HCT116 (cell line): Measurements from ENCODE around the gene TMEM269. TPM values are rescaled to one million over a fixed set of nuclear protein-coding genes. Genes with fewer than 3 reads are reported as not detected.

ENCODE experiments used
- ATAC-seq: fragments of 200-7000 bp; cut with Tn5 transposase; 2 replicates; pipeline ENCODE4 v1.9.1; 2020; ENCODE audit warnings: mild to moderate bottlenecking, moderate library complexity
- BruUV-seq: library from RNA; stranded (reverse); fragments of 400-500 nt; replicated peaks from 2 replicates; lab custom pipeline; 2021; lab: Mats Ljungman, UMichigan
- CTCF ChIA-PET: fragments of 300-600 bp; sonication (Branson Sonifier 250); formaldehyde crosslinking; loops from one replicate; lab custom pipeline; 2021; ENCODE audit warnings: antibody characterized with exemption; lab: Charles Lee
- POLR2A ChIA-PET: fragments of 300-600, 350-600 bp; sonication (Branson Sonifier 250); formaldehyde crosslinking; loops from one replicate; lab custom pipeline; 2021; ENCODE audit warnings: antibody characterized with exemption; lab: Charles Lee
- RAD21 ChIA-PET, 2 experiments: fragments of 300-600 bp; sonication (Branson Sonifier 250); formaldehyde crosslinking; loops; one replicate each; lab custom pipeline; 2023; ENCODE audit warnings: low total read pairs in 2 of 2; ENCODE audit not compliant: uncharacterized antibody in 2 of 2, unreplicated experiment in 2 of 2, low non-redundant PET in 1 of 2; lab: Charles Lee
- DNase-seq: peaks from one replicate; pipeline ENCODE4 v3.0.0-alpha.2; 2010; ENCODE audit warnings: low read depth, low spot score
- H2AFZ ChIP-seq: fragments of 200-600 bp; shearing (Covaris generic), sonication (generic); 2 replicates; pipeline ENCODE4 v1.6.1; 2017; ENCODE audit warnings: low read depth, mixed run types, mixed read lengths, antibody characterized with exemption, low read length; ENCODE audit not compliant: poor library complexity, severe bottlenecking
- H3K27ac ChIP-seq: 2 replicates; pipeline ENCODE4 v1.5.1; 2012; ENCODE audit warnings: low read depth, low read length
- H3K27me3 ChIP-seq: fragments of 200-600 bp; sonication (generic); 2 replicates; pipeline ENCODE4 v1.6.1; 2016; ENCODE audit warnings: mixed run types, low read length, mixed read lengths; ENCODE audit not compliant: insufficient read depth
- H3K36me3 ChIP-seq, 2 experiments: fragments of 200-500 bp in 1 of 2; fragments of 200-600 bp in 1 of 2; sonication (Bioruptor generic) in 1 of 2; sonication (generic) in 1 of 2; 2 replicates each; pipeline versions ENCODE4 v1.5.1 to v1.6.1; 2014 to 2016; ENCODE audit warnings: low read length in 2 of 2, inconsistent platforms in 1 of 2, mixed read lengths in 1 of 2, mixed run types in 1 of 2; ENCODE audit not compliant: insufficient read depth in 2 of 2, control insufficient read depth in 1 of 2
- H3K4me1 ChIP-seq, 2 experiments: fragments of 200-600 bp in 1 of 2; sonication (generic) in 1 of 2; 2 replicates each; pipeline versions ENCODE4 v1.5.1 to v1.6.1; 2012 to 2017; ENCODE audit warnings: low read length in 2 of 2, inconsistent platforms in 1 of 2, mild to moderate bottlenecking in 1 of 2, mixed read lengths in 1 of 2, mixed run types in 1 of 2, moderate library complexity in 1 of 2; ENCODE audit not compliant: insufficient read depth in 2 of 2, control insufficient read depth in 1 of 2
- H3K4me2 ChIP-seq: fragments of 200-600 bp; sonication (generic); 2 replicates; pipeline ENCODE4 v1.6.1; 2017; ENCODE audit warnings: mixed run types, low read length, mixed read lengths
- H3K4me3 ChIP-seq, 2 experiments: fragments of 200-600 bp in 1 of 2; sonication (generic) in 1 of 2; replicated peaks in 1 of 2; 2 replicates each; pipeline ENCODE4 v1.5.1; 2011 to 2016; ENCODE audit warnings: low read length in 2 of 2, control low read depth in 1 of 2, low read depth in 1 of 2, mild to moderate bottlenecking in 1 of 2, mixed read lengths in 1 of 2, mixed run types in 1 of 2
- H3K79me2 ChIP-seq: fragments of 200-600 bp; sonication (generic); 2 replicates; pipeline ENCODE4 v1.6.1; 2017; ENCODE audit warnings: mild to moderate bottlenecking, mixed run types, low read length, moderate library complexity, mixed read lengths; ENCODE audit not compliant: insufficient read depth
- H3K9ac ChIP-seq: fragments of 200-600 bp; sonication (generic); 2 replicates; pipeline ENCODE4 v1.6.1; 2016; ENCODE audit warnings: low read length, mixed read lengths
- H3K9me2 ChIP-seq: fragments of 200-600 bp; sonication (generic), shearing (Covaris generic); 2 replicates; pipeline ENCODE4 v1.6.1; 2017; ENCODE audit warnings: mixed run types, mild to moderate bottlenecking, moderate library complexity; ENCODE audit not compliant: insufficient read depth
- H3K9me3 ChIP-seq, 2 experiments: fragments of 200-500 bp in 1 of 2; fragments of 200-600 bp in 1 of 2; sonication (Bioruptor generic) in 1 of 2; sonication (generic) in 1 of 2; 2 replicates each; pipeline ENCODE4 v1.6.1; 2014 to 2017; ENCODE audit warnings: low read length in 2 of 2, mixed read lengths in 2 of 2, inconsistent platforms in 1 of 2, low read depth in 1 of 2, mild to moderate bottlenecking in 1 of 2, mixed run types in 1 of 2, moderate library complexity in 1 of 2; ENCODE audit not compliant: control insufficient read depth in 1 of 2, insufficient read depth in 1 of 2
- H4K20me1 ChIP-seq: fragments of 200-600 bp; sonication (generic), shearing (Covaris generic); 2 replicates; pipeline ENCODE4 v1.6.1; 2017; ENCODE audit warnings: mixed run types, mild to moderate bottlenecking, moderate library complexity; ENCODE audit not compliant: insufficient read depth
- ATF3 ChIP-seq: IDR thresholded peaks from 2 replicates; pipeline ENCODE4 v1.6.1; 2012
- EZH2phosphoT487 ChIP-seq: fragments of 200-600 bp; IDR thresholded peaks from 2 replicates; pipeline ENCODE4 v1.6.1; 2018; ENCODE audit warnings: antibody characterized with exemption, borderline replicate concordance
- FOSL1 ChIP-seq: IDR thresholded peaks from 2 replicates; pipeline ENCODE4 v1.6.1; 2012; ENCODE audit warnings: low read depth
- POLR2AphosphoS5 ChIP-seq: IDR thresholded peaks from 2 replicates; pipeline ENCODE4 v1.6.1; 2011; ENCODE audit warnings: mild to moderate bottlenecking, low read depth, low read length, moderate library complexity
- intact Hi-C: fragments of 100-400 bp; cut with micrococcal nuclease; formaldehyde crosslinking; loops from 2 replicates; pipeline ENCODE4 v1.10.0; 2022
- total RNA-seq: library from RNA; stranded (reverse); gene quantifications from one replicate; pipeline ENCODE4 v1.2.1, GENCODE V29; 2021; ENCODE audit not compliant: unreplicated experiment
- TF ChIP-seq, protein P1 (sequence below), 3 experiments: fragments of 200-600 bp in 1 of 3; sonication (generic) in 1 of 3; IDR thresholded peaks in 2 of 3; conservative IDR thresholded peaks in 1 of 3; 2 replicates each; pipeline ENCODE4 v1.5.1; 2012 to 2017; ENCODE audit warnings: low read depth in 2 of 3, low read length in 2 of 3, antibody characterized with exemption in 1 of 3, borderline replicate concordance in 1 of 3, control low read depth in 1 of 3, mild to moderate bottlenecking in 1 of 3, mixed read lengths in 1 of 3, mixed run types in 1 of 3, moderate library complexity in 1 of 3; ENCODE audit not compliant: insufficient read depth in 1 of 3
- TF ChIP-seq, protein P2 (sequence below): IDR thresholded peaks from 2 replicates; pipeline ENCODE4 v1.6.1; 2012; ENCODE audit warnings: low read depth

Gene TMEM269
- total RNA-seq, 1 experiment from 2014 or later: 0.34 TPM

DNA sequence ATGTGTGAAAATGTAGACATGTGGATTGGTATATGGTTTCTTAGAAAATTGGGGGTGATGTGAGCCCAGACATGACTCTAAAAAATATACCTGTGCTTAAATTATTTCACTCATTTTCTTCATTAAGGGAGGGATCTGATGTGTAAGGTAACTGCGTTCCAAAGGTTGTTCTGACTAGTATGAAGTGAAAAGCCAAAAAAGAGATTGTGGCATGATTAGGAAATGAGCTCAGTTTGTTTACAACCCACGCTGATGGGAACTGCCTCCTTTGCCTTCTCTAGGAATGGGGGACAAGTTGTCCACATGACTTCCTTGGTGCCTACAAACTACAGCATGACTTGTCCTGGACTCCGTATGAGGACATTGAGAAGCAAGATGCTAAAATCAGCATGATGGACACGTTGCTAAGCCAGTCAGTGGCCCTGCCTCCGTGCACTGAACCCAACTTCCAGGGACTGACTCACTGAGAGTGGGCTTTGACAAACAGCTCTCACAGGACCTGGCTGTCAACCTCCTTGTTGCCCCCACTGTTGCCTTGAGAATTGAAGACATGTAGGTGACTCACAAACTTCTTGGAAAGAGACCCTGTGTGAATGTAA is 9.8 kb upstream of the TMEM269 start:
- intact Hi-C loops: no loop called here
- RAD21 ChIA-PET: no interaction called here
- no peaks in the 10 kb centered on the region for H3K9me2 ChIP-seq
- DNase-seq: no peak
- H3K79me2 ChIP-seq: no peaks in the 10 kb centered on the region
- H3K9me3 ChIP-seq: no peaks in the 10 kb centered on the region
- TF ChIP-seq EZH2phosphoT487 (no peak), FOSL1 (no peak)
- TF ChIP-seq, protein P1, sequence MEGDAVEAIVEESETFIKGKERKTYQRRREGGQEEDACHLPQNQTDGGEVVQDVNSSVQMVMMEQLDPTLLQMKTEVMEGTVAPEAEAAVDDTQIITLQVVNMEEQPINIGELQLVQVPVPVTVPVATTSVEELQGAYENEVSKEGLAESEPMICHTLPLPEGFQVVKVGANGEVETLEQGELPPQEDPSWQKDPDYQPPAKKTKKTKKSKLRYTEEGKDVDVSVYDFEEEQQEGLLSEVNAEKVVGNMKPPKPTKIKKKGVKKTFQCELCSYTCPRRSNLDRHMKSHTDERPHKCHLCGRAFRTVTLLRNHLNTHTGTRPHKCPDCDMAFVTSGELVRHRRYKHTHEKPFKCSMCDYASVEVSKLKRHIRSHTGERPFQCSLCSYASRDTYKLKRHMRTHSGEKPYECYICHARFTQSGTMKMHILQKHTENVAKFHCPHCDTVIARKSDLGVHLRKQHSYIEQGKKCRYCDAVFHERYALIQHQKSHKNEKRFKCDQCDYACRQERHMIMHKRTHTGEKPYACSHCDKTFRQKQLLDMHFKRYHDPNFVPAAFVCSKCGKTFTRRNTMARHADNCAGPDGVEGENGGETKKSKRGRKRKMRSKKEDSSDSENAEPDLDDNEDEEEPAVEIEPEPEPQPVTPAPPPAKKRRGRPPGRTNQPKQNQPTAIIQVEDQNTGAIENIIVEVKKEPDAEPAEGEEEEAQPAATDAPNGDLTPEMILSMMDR (IDR thresholded peaks at IDR 0.05 in 2 of 3, conservative IDR thresholded peaks at IDR 0.05 in 1 of 3; ENCODE audit: borderline replicate concordance in 1 of 3, insufficient read depth in 1 of 3, low read depth in 2 of 3, low read length in 2 of 3): no peak
- no peak overlapping the region for H3K4me2 ChIP-seq
- H2AFZ ChIP-seq: no peak overlapping the region
- peaks cover 13 to 19% of the 10 kb centered on the region in 2 experiments; a peak in 3 of 4 replicates for H3K36me3 ChIP-seq
- CTCF ChIA-PET: interaction anchor here (7.1 kb wide), 1 partner anchor 298 kb away, joined by 96 read pairs; no protein-coding TSS in a partner anchor
- no peak for ATAC-seq
- H3K27ac ChIP-seq: no peak overlapping the region
- no peaks in the 10 kb centered on the region for H3K27me3 ChIP-seq
- no peak overlapping the region for H3K9ac ChIP-seq
- no peaks in the 10 kb centered on the region for H4K20me1 ChIP-seq
- no peaks in the 10 kb centered on the region for H3K4me1 ChIP-seq
- POLR2A ChIA-PET: no interaction called here
- no peak overlapping the region for H3K4me3 ChIP-seq
- no TSS peak for BruUV-seq

GRCh38 chr1:42776502-42776901 is 8.3 kb upstream of the TMEM269 start:
- Histone ChIP-seq H3K79me2 (no peaks in the 10 kb centered on the region), H2AFZ (no peak overlapping the region), H3K9me2 (no peaks in the 10 kb centered on the region), H4K20me1 (no peaks in the 10 kb centered on the region), H3K27ac (no peak overlapping the region), H3K4me2 (no peak overlapping the region), H3K36me3 (peaks cover 13 to 19% of the 10 kb centered on the region in 2 experiments; a peak in 3 of 4 replicates), H3K9me3 (no peaks in the 10 kb centered on the region), H3K9ac (no peak overlapping the region), H3K4me3 (no peak overlapping the region), H3K4me1 (no peaks in the 10 kb centered on the region), H3K27me3 (no peaks in the 10 kb centered on the region)
- no TSS peak for BruUV-seq
- ChIA-PET POLR2A (no interaction called here), CTCF (interaction anchor here (1.0 to 7.1 kb wide), 2 partner anchors 137 to 297 kb away, joined by 3 to 96 read pairs; no protein-coding TSS in a partner anchor), RAD21 (interaction anchor here in 1 of 2 experiments (3.1 kb wide), 1 partner anchor 297 kb away, joined by 14 read pairs; no protein-coding TSS in a partner anchor)
- no peak for ATAC-seq
- intact Hi-C loops: no loop called here
- no peak for DNase-seq
- TF ChIP-seq EZH2phosphoT487 (no peak), POLR2AphosphoS5 (no peak), ATF3 (no peak)
- TF ChIP-seq, protein P1 (IDR thresholded peaks at IDR 0.05 in 2 of 3, conservative IDR thresholded peaks at IDR 0.05 in 1 of 3; ENCODE audit: borderline replicate concordance in 1 of 3, insufficient read depth in 1 of 3, low read depth in 2 of 3, low read length in 2 of 3): no peak
- TF ChIP-seq, protein P2, sequence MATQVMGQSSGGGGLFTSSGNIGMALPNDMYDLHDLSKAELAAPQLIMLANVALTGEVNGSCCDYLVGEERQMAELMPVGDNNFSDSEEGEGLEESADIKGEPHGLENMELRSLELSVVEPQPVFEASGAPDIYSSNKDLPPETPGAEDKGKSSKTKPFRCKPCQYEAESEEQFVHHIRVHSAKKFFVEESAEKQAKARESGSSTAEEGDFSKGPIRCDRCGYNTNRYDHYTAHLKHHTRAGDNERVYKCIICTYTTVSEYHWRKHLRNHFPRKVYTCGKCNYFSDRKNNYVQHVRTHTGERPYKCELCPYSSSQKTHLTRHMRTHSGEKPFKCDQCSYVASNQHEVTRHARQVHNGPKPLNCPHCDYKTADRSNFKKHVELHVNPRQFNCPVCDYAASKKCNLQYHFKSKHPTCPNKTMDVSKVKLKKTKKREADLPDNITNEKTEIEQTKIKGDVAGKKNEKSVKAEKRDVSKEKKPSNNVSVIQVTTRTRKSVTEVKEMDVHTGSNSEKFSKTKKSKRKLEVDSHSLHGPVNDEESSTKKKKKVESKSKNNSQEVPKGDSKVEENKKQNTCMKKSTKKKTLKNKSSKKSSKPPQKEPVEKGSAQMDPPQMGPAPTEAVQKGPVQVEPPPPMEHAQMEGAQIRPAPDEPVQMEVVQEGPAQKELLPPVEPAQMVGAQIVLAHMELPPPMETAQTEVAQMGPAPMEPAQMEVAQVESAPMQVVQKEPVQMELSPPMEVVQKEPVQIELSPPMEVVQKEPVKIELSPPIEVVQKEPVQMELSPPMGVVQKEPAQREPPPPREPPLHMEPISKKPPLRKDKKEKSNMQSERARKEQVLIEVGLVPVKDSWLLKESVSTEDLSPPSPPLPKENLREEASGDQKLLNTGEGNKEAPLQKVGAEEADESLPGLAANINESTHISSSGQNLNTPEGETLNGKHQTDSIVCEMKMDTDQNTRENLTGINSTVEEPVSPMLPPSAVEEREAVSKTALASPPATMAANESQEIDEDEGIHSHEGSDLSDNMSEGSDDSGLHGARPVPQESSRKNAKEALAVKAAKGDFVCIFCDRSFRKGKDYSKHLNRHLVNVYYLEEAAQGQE: no peak
